GM19463 (cell line): ENCODE results near the gene USF2.
"Not testable (repeated sequence)": the region's sequence is repeated elsewhere in the genome, so short reads cannot be mapped to it uniquely, and the experiment has no call there.

Experiments used
- ATAC-seq: cut with Tn5 transposase; IDR thresholded peaks from one replicate; pipeline ENCODE4 v1.9.1; 2021; ENCODE audit warnings: mild to moderate bottlenecking, moderate library complexity; ENCODE audit not compliant: unreplicated experiment

Gene USF2

GRCh38 chr19:35268536-35269437, at the start of gene USF2:
TSS of gene USF2 (plus strand) at chr19:35268962. CDS start at chr19:35269102, 140 bp downstream.
- ATAC-seq, result peak; percentile 34

GRCh38 chr19:35219008-35219407, 49.8 kb upstream of the USF2 start:
- ATAC-seq, result no peak

GRCh38 chr19:35220315-35220921, 48.3 kb upstream of the USF2 start:
- ATAC-seq, result no peak

GRCh38 chr19:35220973-35221590, 47.7 kb upstream of the USF2 start:
- not testable (repeated sequence) for ATAC-seq

- ATAC-seq, result no peak
Observed at GRCh38 chr19:35222373-35223015, 46.3 kb upstream of the USF2 start.

- ATAC-seq, result no peak
Observed at GRCh38 chr19:35223084-35223790, 45.5 kb upstream of the USF2 start.

GRCh38 chr19:35223862-35224505, 44.8 kb upstream of the USF2 start:
- no peak for ATAC-seq

- ATAC-seq, result no peak
Observed at GRCh38 chr19:35224681-35225571, 43.8 kb upstream of the USF2 start.

GRCh38 chr19:35225951-35226350, 42.8 kb upstream of the USF2 start:
- ATAC-seq, result no peak

GRCh38 chr19:35226748-35227147, 42.0 kb upstream of the USF2 start:
- ATAC-seq, result no peak

- ATAC-seq, result no peak
Observed at GRCh38 chr19:35228177-35228930, 40.4 kb upstream of the USF2 start, which contains the start of gene FAM187B. TSS of gene FAM187B (minus strand) at chr19:35228739. CDS start at chr19:35228680, 59 bp downstream.

- ATAC-seq, result no peak
Observed at GRCh38 chr19:35229601-35230000, 39.2 kb upstream of the USF2 start.

- ATAC-seq, result no peak
Observed at GRCh38 chr19:35231956-35232645, 36.7 kb upstream of the USF2 start.

- ATAC-seq, result no peak
Observed at GRCh38 chr19:35232912-35233311, 35.9 kb upstream of the USF2 start.

GRCh38 chr19:35236638-35237400, 31.9 kb upstream of the USF2 start:
- no peak for ATAC-seq

GRCh38 chr19:35239597-35239996, 29.2 kb upstream of the USF2 start:
- not testable (repeated sequence) for ATAC-seq

- no peak for ATAC-seq
Observed at GRCh38 chr19:35240327-35240726, 28.4 kb upstream of the USF2 start.
